Measurements from ENCODE around the gene RPS19.
A peak's percentile ranks its signal among the peaks of the same experiment; 100 is the strongest.
"Not testable (repeated sequence)": the region's sequence is repeated elsewhere in the genome, so short reads cannot be mapped to it uniquely, and the experiment has no call there.

RPS19 gene

DNA sequence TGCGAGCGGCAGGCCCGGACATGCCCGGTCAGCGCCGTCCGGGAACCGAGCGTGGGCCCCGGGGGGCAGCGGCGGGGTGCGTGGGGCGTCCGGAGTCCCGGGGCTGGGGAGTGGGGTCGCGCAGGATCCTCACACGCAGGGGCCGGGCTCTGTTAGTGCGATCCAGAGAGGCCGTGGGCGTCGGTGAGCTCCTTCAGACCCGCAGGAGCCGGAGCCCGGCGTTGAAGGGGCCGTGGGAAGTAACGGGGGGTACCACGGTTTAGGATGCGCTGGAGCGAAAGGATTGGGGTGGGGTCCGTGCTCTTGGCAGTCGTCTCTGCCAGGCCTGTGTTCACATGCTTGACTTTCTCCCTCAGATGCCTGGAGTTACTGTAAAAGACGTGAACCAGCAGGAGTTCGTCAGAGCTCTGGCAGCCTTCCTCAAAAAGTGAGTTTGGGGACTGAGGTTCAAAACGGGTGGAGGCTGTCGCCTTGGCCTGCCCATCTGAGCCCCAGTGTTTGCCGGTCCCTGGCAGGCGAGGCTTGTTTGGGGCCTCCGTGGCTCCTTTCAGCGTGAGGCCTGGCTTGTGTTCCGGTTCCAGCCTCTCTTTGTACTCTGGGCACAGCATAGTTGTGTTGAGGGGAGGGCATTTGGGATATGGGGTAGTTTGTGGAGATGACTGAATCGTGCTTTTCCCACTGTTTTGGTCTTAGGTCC, 512 bp downstream of the RPS19 start:
- DNase-seq (ENCODE audit: low spot score): no peak

DNA sequence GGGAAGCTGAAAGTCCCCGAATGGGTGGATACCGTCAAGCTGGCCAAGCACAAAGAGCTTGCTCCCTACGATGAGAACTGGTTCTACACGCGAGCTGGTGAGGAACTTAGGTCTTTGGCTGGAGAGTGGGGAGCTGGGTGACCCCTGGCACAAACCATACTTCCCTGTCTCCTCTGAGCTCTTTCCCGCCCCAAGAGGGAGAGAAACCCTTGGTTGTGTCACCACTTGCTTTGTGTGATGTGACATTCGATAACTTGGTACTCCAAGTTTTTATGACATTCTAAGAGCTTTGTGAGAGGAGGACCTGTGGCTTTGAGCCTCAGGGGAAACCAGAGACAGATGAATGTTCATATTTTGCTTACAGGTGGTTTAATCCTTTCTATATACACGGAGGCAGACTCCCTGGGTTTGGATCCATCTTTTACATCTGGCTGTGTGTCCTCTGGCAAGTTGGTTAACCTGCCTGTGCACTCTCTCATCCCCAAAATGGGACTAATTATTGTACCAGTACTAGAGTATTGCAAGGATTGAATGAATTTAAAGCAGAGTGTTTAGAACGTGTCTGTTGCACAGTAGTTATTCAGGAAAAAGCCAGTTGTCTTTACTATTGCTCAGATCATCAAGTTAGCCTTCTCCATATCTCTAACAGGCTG, 1.2 kb downstream of the RPS19 start:
- DNase-seq (ENCODE audit: low spot score): no peak

DNA sequence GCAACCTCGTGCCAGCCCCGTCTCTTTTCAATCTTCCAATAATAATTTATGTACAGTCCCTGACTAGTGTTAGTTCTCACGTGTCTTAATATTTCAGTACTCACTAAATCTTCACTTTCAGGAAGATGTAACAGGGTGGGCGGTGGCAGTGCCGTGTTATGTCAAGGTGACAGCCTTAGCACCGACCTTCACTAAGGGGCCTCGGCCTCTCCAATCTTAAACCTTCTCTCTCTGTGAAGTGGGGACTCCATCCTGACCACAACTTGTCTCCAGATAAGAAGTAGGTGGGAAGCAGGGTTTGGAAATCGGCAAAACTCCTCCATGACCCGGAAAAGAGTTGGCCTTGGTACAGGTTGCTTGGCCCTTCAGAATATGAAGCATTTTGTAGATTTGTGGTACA, 1.8 kb downstream of the RPS19 start:
- no peak for DNase-seq (ENCODE audit: low spot score)

DNA sequence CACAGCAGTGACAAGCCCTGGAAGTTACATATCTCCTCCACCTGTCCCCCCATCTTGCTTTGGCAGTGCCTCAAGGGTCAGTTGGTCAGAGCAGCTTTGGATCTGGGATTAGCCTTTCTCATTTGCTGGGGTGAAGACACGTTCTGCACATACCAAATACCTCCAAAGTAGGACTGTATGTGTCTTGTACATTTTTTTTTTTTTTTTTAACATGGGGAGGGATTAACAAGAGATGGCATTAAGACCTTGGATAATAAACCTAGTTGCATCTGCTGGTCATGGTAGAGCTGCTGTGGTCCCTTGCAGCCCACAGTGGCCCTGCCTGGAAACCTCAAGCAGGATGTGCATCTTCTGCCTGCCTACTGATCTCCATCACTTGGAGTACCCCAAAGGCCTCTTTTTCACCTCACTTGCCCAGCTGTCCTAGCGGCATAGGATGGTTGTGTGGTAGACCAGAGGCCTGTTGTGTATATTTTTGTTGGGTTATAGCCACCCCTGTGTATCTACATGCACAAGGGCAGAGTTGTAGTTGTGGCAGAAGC, 2.5 kb downstream of the RPS19 start:
- no peak for DNase-seq (ENCODE audit: low spot score)

DNA sequence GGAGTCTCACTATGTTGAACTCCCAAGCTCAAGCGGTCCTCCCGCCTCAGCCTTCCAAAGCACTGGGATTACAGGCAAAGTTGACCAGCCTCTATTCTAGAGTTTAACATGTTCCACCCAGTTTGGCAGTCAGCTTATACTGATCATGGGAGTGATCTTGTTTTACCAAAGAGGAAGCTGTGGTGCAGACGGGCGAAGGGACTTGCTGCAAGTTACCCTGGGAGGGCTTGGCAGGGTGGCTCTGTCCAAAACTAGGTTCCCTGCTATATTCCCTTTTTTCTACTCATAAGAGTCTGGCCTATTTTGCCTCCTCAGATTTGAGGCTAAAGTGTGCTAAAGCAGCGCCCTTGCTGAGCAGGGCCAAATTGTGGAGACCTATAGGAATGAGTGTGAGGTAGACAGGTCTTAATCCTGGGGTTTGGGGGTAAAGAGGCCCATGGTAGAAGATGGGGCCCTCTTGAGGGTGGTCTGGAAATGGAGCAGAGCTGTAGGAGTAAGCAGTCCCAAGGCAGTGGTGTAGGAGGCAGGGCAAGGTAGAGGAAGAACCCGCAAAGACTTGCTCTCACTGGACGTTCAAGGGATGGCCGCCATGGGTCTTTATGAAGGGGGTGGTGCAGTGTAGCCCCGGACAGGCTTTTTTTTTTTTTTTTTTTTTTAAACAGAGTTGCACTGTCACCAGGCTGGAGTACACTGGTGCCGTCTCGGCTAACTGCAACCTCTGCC, 3.3 kb downstream of the RPS19 start:
- no peak for DNase-seq (ENCODE audit: low spot score)

DNA sequence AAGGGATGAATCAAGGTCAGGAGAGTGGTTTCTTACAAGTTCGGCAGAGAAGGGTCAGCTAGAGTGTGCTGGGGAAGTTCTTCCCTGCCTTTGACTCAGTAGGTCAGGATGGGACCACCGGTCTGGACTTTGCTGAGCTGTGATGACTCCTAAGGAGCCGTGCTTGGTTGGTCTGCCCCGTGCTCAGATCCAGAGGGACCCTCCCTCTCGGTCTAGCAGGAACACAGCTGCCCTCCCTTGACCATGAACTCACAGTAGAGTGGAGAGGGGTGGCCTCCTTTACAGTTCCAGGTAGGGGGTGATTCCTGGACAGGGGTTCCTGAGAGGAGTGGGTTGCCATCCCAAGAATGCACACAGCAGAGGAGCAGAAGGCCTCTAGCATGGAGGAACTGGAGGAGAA, 4.3 kb downstream of the RPS19 start:
- no peak for DNase-seq (ENCODE audit: low spot score)

DNA sequence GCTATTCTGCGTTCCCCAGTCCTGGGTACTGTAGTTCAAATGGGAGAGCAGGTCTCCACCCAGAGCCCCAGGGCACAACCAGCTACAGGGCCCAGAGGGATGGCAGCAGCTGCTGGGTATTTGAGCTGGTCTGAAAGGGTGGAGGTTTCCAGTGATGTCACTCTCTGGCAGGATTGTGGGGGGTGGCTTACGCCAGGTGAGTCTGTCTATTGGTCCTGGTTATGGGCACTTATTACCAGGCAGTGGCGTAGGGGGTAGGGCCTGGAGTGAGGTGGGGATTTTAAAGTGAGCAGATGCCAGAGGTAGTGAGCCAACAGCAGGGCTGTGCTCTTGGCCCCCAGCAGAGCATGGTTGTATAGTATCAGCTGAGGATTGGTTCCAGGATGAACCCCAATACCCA, 6.2 kb downstream of the RPS19 start:
- no peak for DNase-seq (ENCODE audit: low spot score)

DNA sequence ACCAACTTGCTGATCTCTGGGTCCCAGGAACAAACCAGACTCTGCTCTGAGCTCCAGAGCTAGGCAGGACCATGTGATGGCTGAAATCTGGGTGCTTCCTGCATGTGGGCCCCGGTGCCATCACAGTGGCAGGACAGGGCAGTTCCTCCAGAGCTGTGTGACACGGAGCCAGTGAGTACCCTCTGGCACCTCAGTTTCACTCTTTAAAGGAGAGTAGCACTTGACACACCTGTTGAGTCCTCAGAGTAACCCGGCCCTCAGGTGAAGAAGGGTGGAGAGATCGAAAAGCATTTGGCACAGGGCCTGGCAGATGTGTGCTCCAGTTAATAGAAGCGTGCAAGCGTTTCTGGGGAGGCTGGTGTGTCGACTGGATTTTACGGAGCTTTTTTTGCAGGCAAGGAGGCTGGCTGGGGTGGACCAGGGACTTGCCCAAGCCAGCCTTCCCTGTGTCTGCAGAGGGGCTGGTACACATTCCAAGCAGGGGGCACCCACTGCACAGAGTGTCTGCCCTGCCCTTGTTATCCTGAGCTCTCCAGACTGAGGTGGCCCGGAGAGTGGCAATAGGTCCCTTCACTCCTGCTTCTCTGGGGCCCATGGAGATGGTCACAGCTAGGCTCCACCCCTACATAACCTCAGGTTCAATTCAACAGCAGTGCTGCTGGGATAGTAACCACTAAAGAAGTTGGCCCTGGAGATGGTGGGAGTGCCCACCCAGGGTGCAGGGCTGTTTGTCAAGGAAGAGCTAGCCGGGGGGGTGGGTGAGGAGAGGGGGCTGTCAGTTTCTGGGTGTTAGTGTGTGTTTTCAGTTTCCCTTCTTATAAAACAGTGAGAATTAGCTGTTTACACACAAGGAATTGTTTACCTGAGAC, 8.3 kb downstream of the RPS19 start:
- DNase-seq (ENCODE audit: low spot score): no peak

DNA sequence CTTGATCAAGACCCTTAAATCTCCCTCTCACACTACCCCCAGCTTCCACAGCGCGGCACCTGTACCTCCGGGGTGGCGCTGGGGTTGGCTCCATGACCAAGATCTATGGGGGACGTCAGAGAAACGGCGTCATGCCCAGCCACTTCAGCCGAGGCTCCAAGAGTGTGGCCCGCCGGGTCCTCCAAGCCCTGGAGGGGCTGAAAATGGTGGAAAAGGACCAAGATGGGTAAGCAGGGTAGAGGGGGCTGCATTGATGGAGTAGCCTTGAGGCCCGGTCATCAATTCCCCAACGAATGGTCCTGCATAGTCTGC, 8.9 kb downstream of the RPS19 start:
- DNase-seq (ENCODE audit: low spot score): no peak

DNA sequence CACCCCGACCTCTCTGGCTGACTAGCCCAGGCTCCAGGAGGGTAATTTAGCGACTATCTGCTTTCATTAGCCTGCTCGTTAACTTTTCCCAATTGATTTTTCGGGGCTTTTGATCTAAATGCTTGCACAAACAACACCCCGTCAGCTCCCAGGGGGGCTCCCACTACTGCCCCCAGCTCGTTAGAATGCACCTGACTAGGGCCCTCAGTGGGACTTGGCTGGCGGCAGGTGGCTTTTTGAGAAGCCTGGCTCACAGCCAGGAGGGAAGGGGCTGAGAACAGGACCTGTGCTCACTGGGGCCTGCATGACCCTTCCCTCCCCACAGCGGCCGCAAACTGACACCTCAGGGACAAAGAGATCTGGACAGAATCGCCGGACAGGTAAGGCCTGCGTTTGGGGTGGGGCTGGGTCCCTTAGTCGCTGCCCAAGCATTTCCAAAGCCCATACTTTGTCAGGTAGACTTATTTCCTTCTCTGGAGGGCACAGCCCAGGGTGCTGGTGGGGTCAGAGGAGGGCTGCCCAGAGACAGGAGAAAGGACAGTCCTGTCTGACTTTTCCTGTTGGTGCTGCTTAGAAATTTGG, 9.4 kb downstream of the RPS19 start:
- no peak for DNase-seq (ENCODE audit: low spot score)

DNA sequence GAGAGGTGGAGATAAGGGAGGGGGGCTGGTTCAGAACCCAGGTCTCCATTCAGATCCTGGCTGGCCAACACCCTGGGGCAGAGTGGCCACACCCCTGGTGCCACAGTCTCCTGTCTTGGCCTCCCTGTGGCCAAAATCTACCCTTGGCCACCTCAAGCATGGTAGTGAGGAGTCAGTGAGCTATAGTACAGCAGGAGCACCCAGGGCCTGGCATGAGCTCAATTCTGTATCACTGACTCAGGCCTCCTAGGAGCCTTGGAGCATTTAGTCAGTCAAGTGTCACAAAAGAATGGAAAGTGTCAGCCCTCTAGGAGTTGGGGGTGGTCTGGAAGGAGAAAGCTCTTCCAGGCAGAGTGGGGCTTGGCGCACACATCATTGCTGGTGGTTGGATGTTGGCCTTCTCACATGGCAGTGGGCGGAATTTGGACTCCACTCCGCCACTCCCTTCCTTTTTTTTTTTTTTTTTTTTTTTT, 10.4 kb downstream of the RPS19 start:
- peak; percentile 82 for DNase-seq (ENCODE audit: low spot score)

DNA sequence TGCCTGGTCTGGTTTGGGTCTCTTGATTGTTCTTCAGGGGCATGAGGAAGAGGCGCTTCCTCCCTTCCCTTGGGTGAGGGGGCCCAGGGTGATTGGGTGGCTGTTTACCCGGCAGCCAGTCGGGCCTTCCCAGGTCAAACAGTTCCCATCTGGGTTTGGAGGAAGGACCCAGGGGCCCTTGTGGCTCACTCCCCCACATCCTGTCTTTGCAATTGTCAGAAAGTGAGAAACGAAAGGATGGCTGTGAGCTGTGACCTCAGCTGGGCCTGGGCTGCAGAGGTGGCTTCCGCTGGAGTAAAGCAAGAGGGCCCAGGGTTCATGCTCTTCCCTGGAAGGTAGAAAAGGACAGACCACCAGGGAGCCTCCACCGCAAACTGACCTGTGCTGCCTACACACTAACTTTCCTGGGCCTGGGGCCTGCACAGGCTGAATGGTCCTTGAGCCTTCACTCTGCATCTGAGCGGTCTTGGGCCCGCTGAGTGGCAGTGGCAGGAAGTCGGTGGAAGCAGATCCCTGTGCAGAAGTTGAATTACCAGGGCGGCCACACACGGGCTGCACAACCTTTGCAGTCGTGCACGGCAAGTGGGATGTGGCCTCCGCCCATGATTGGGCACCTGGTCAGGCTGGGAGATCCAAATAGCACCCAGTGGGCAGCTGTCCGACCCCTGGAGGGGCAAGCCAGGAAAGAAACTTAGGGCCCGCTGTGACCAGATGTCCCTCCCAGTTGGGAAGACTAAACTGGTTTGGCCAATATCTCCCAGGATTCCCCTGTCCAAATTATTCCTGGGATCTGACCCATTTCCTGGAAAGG, 11.7 kb downstream of the RPS19 start:
- DNase-seq (ENCODE audit: low spot score): no peak

DNA sequence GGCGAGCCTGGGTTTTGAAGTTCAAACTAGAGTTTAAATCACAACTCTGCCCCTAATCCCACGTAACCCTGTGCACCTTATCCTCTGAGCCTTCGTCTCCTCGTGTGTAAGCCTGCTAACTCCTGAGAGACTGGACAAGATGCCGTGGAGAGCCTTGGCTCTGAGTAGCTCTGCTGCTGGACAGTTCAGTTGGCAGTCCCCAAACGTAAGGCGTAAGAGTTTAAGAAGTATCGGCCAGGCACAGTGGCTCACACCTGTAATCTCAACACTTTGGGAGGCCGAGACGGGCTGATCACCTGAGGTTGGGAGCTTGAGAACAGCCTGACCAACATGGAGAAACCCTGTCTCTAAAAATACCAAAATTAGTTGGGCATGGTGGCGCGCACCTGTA, 12.3 kb downstream of the RPS19 start:
- DNase-seq (ENCODE audit: low spot score): no peak

DNA sequence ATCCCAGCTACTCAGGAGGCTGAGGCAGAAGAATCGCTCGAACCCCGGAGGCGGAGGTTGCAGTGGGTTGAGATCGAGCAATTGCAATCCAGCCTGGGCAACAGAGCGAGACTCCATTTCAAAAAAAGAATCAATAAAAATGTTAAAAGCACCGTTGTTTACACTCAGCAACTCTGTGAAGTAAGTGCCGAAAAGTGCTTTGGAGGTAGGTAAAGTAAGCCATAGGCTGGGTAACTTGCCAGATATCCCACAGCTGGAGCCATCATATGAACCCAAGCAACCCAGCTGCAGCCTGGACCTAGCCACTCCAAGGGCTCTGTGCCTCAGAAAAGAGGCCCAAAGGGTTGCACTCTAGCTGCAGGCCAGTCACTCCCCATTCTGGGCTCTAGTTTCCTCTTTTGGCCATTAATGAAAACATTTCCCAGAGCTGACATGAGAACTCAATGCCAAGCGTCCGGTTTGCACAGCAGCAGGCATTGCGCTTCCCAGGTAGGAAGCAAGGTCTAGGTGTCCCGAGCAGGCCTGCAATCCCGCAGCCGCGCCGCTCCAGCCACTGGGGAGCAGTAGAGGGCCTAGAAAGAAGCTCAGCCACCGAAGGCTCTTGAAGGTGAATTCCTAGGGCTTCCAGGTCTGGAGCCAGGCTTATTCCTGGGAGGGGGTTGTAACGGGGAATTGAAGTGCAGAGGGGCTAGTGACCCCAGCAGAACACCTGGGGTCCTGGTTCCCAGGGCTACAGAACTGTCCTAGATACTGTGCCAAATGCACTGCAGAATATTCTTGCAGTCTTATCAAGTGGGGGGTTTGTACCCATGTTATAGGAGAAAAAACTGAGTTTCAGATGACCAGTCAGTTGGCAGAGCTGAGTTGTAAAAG, 13.0 kb downstream of the RPS19 start:
- peak; percentile 72 for DNase-seq (ENCODE audit: low spot score)

DNA sequence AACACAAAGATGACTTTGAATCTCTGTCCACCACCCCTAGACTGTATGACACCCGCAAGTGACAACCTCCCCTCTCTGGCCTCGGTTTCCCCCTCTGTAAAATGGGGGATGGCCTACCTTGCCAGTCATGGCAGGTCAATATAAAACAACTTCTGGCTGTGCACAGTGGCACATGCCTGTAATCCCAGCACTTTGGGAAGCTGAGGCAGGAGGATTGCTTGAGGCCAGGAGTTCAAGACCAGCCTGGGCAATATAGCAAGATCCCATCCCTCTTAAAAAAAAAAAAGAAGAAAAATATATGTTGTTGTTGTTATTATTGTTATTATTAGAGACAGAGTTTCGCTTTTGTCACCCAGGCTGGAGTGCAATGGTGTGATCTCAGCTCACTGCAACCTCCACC, 15.9 kb downstream of the RPS19 start:
- DNase-seq (ENCODE audit: low spot score): not testable (repeated sequence)

DNA sequence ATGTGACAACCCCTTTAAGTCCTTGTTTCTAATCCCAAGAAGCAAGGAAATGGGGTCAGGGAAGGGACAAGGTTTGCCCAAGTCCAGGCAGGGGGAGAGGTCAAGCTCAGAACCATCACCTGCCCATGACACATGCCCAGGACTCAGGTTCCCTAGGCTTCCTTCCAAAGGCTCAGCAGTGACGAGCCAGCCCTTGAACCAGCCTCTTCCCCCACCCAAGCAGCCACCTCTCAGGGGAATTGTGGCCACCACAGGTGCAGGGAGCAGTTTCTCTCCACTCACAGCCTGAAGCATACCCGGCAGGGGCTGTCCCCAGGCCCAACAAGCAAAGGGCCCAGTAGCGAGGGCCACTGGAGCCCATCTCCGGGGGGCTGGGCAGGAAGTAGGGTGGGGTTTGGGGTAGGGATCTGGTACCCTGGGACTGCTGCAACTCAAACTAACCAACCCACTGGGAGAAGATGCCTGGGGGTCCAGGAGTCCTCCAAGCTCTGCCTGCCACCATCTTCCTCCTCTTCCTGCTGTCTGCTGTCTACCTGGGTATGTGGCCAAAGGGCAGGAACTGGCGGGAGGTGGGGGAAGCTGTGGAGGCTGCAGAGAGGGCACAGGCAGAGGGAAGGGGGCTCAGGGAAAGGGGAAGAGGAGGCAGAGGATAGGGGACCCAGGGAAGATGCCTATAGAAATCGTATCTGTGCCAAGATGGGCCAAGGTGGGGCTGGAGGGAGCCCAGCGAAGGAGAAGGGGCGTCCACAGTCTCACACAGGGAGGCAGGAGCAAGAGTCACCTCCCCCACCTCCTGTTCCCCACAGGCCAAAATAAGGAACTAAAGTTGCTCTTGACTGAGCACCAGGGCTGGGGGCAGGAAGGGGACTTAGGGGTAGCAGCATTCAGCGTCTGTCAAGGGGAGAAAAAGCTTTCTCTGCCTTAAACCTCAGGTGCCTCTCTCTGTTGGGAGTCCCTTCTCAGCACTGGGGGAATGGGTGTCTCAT, 17.1 kb downstream of the RPS19 start, which contains the start of gene CD79A:
TSS of gene CD79A (plus strand) at position 433 of the 986 bp plus-strand sequence. CDS start at position 459, 26 bp downstream.
- no peak for DNase-seq (ENCODE audit: low spot score)

DNA sequence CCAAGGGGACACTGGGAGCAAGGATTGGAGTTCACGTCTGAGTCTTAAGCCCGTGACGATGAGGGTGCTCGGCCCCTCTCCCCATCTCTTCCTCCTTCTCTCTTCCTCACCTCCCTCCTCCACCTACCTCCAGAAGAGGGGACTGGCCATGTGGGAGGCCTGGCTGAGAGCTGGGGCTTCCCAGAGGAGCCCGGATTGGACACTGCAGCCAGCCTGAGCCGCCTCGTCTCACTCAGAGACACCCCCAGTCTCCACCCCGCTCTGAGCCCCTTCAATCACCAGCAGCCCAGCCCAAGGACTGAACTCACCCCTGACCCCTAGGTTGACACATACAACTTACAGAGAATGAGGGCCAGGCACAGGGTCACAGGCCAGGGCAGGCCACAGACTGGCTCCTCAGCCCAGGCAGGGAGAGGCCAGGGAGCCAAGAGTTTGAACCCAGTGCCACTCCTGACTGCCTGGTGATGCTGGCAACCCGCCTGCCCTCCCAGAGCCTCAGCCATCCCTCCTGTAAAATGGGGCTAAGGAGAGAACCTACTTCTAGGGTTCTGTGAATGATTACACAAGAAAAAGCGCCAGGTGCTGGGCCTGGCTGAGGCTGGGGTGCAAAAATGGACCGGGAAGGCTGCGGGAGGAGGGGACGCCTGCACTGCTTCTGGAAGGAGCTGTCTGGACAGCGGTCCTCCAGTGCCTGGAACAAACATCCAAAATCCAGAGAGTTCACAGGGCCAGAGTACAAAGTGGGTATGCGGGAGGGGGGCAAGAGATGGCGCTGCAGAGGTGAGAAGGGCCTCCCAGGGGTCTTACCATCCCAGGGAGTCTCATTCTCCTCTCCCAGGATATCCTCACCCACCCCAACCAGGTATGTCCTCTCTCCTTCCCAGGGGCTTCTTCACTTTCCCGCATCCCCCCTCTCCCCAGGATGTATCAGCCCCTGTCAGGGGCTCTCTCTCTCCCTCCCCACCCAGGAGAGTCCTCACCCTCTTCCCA, 18.2 kb downstream of the RPS19 start:
- no peak for DNase-seq (ENCODE audit: low spot score)

All from RKO (cell line).